Breast epithelium (tissue), 3 donors: ENCODE measurements around the gene CIT.

Experiments used
- POLR2A ChIP-seq: fragments of 450-650 bp; IDR thresholded peaks from one replicate; pipeline ENCODE4 v1.6.1; 2016; ENCODE audit warnings: antibody characterized with exemption, mild to moderate bottlenecking, moderate library complexity
- TF ChIP-seq, protein P1 (sequence below), 3 donors: fragments of 450-650 bp; IDR thresholded peaks; one replicate each; pipeline ENCODE4 v1.5.1; 2016 to 2017; ENCODE audit warnings: antibody characterized with exemption in 3 of 3, mild to moderate bottlenecking in 3 of 3, moderate library complexity in 3 of 3

- TF ChIP-seq, protein P1, sequence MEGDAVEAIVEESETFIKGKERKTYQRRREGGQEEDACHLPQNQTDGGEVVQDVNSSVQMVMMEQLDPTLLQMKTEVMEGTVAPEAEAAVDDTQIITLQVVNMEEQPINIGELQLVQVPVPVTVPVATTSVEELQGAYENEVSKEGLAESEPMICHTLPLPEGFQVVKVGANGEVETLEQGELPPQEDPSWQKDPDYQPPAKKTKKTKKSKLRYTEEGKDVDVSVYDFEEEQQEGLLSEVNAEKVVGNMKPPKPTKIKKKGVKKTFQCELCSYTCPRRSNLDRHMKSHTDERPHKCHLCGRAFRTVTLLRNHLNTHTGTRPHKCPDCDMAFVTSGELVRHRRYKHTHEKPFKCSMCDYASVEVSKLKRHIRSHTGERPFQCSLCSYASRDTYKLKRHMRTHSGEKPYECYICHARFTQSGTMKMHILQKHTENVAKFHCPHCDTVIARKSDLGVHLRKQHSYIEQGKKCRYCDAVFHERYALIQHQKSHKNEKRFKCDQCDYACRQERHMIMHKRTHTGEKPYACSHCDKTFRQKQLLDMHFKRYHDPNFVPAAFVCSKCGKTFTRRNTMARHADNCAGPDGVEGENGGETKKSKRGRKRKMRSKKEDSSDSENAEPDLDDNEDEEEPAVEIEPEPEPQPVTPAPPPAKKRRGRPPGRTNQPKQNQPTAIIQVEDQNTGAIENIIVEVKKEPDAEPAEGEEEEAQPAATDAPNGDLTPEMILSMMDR (IDR thresholded peaks at IDR 0.05), result no peak
- no peak for TF ChIP-seq POLR2A
These were observed 34.7 kb downstream of the CIT start for GRCh38 chr12:119842380-119842779.
